Right lung (tissue), 10 donors: Measurements from ENCODE around the gene LCMT2. TPM values are rescaled to one million over a fixed set of nuclear protein-coding genes. Genes with fewer than 3 reads are reported as not detected.

Experiments
- DNase-seq, 2 donors: peaks; one replicate each; pipeline ENCODE4 v3.0.0-alpha.2; 2013
- long read RNA-seq, 8 donors: transcript quantifications; one replicate each; lab custom pipeline, GENCODE V29; 2026
- polyA plus RNA-seq, 5 donors: library from polyadenylated mRNA; unstranded; fragments of 120-200 nt; gene quantifications; one replicate each; pipeline versions ENCODE4 v1.2.1 to v1.2.3, GENCODE V29; 2013; ENCODE audit warnings: inconsistent platforms in 1 of 5, low replicate concordance in 1 of 5; ENCODE audit not compliant: insufficient read length in 5 of 5, insufficient read depth in 1 of 5

Gene LCMT2
- 10 to 100 TPM in 1 of 5 donors, 1 to 10 TPM in 4; 8.1 to 10.6 (median 9.0) TPM for polyA plus RNA-seq
- long read RNA-seq, donor 1, full-length matches to known transcripts, result 21 of 29 reads
- long read RNA-seq, donor 1, partial matches to known transcripts, result 0 of 29 reads
- long read RNA-seq, donor 1, other reads (novel, unspliced or antisense), result 8 of 29 reads
- long read RNA-seq, donor 2, full-length matches to known transcripts, result 15 of 15 reads
- long read RNA-seq, donor 2, partial matches to known transcripts, result 0 of 15 reads
- long read RNA-seq, donor 2, other reads (novel, unspliced or antisense), result 0 of 15 reads
- long read RNA-seq, donor 3, full-length matches to known transcripts, result 18 of 25 reads
- long read RNA-seq, donor 3, partial matches to known transcripts, result 0 of 25 reads
- long read RNA-seq, donor 3, other reads (novel, unspliced or antisense), result 7 of 25 reads
- long read RNA-seq, donor 4, full-length matches to known transcripts, result 15 of 20 reads
- long read RNA-seq, donor 4, partial matches to known transcripts, result 5 of 20 reads
- long read RNA-seq, donor 4, other reads (novel, unspliced or antisense), result 0 of 20 reads
- long read RNA-seq, donor 5, full-length matches to known transcripts, result 16 of 46 reads
- long read RNA-seq, donor 5, partial matches to known transcripts, result 30 of 46 reads
- long read RNA-seq, donor 5, other reads (novel, unspliced or antisense), result 0 of 46 reads
- long read RNA-seq, donor 6, full-length matches to known transcripts, result 25 of 25 reads
- long read RNA-seq, donor 6, partial matches to known transcripts, result 0 of 25 reads
- long read RNA-seq, donor 6, other reads (novel, unspliced or antisense), result 0 of 25 reads
- long read RNA-seq, donor 7, full-length matches to known transcripts, result 13 of 20 reads
- long read RNA-seq, donor 7, partial matches to known transcripts, result 7 of 20 reads
- long read RNA-seq, donor 7, other reads (novel, unspliced or antisense), result 0 of 20 reads
- long read RNA-seq, donor 8, full-length matches to known transcripts, result 6 of 6 reads
- long read RNA-seq, donor 8, partial matches to known transcripts, result 0 of 6 reads
- long read RNA-seq, donor 8, other reads (novel, unspliced or antisense), result 0 of 6 reads

GRCh38 chr15:43329960-43330779 lies at the start of gene LCMT2:
Gene LCMT2 (minus strand): TSS chr15:43330573. CDS start chr15:43330489, 84 bp downstream.
- DNase-seq, result peak; percentile 96 to 97

- DNase-seq, result no peak
Measured at GRCh38 chr15:43378601-43379000, 48.2 kb upstream of the LCMT2 start.

- DNase-seq, result no peak
Measured at GRCh38 chr15:43376017-43376705, 45.8 kb upstream of the LCMT2 start.

GRCh38 chr15:43370975-43371974 lies 40.9 kb upstream of the LCMT2 start, which contains the start of the genes TUBGCP4 and ZSCAN29:
Gene TUBGCP4 (plus strand): TSS chr15:43371101. CDS start chr15:43371355, 254 bp downstream.
Gene ZSCAN29 (minus strand): TSS chr15:43371043. CDS start chr15:43369913, 1,130 bp downstream.
- peak; percentile 78 to 79 for DNase-seq

GRCh38 chr15:43370310-43370974 lies 40.1 kb upstream of the LCMT2 start:
- peak; percentile 40 to 46 for DNase-seq

- no peak for DNase-seq
Measured at GRCh38 chr15:43361313-43361903, 31.0 kb upstream of the LCMT2 start.

GRCh38 chr15:43360821-43361220 lies 30.4 kb upstream of the LCMT2 start:
- DNase-seq, result no peak

- no peak for DNase-seq
Measured at GRCh38 chr15:43352693-43353382, 22.5 kb upstream of the LCMT2 start.

GRCh38 chr15:43347114-43347513 lies 16.7 kb upstream of the LCMT2 start:
- no peak for DNase-seq

GRCh38 chr15:43346305-43346704 lies 15.9 kb upstream of the LCMT2 start:
- DNase-seq, result no peak

GRCh38 chr15:43330780-43331087 lies 361 bp upstream of the LCMT2 start:
- no peak for DNase-seq

- peak in 1 of 2 donors; percentile 4 for DNase-seq
Measured at GRCh38 chr15:43329217-43329959, 985 bp downstream of the LCMT2 start.

- DNase-seq, result no peak
Measured at GRCh38 chr15:43325039-43325684, 5.2 kb downstream of the LCMT2 start.

GRCh38 chr15:43318990-43319771 lies 11.2 kb downstream of the LCMT2 start:
- DNase-seq, result no peak

GRCh38 chr15:43317566-43318184 lies 12.7 kb downstream of the LCMT2 start:
- DNase-seq, result no peak
